ENCODE results near the gene RIN2.

- no peak for TF ChIP-seq EZH2phosphoT487 (IDR thresholded peaks at IDR 0.05; ENCODE audit: low read depth)
- TF ChIP-seq, protein P1, sequence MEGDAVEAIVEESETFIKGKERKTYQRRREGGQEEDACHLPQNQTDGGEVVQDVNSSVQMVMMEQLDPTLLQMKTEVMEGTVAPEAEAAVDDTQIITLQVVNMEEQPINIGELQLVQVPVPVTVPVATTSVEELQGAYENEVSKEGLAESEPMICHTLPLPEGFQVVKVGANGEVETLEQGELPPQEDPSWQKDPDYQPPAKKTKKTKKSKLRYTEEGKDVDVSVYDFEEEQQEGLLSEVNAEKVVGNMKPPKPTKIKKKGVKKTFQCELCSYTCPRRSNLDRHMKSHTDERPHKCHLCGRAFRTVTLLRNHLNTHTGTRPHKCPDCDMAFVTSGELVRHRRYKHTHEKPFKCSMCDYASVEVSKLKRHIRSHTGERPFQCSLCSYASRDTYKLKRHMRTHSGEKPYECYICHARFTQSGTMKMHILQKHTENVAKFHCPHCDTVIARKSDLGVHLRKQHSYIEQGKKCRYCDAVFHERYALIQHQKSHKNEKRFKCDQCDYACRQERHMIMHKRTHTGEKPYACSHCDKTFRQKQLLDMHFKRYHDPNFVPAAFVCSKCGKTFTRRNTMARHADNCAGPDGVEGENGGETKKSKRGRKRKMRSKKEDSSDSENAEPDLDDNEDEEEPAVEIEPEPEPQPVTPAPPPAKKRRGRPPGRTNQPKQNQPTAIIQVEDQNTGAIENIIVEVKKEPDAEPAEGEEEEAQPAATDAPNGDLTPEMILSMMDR (IDR thresholded peaks at IDR 0.05; ENCODE audit: low read depth, low read length) = no peak
These were observed 28.4 kb upstream of the RIN2 start for GRCh38 chr20:19729672-19730071.

Measured in OCI-LY3 (cell line).